HG03045 (cell line): ENCODE data around the gene FRRS1L.

Source experiments
- ATAC-seq: cut with Tn5 transposase; IDR thresholded peaks from one replicate; pipeline ENCODE4 v1.9.1; 2021; ENCODE audit warnings: mild to moderate bottlenecking, moderate library complexity; ENCODE audit not compliant: unreplicated experiment

FRRS1L gene

GRCh38 chr9:109166771-109167601 lies at the start of gene FRRS1L:
FRRS1L (minus strand) TSS chr9:109167249; CDS start chr9:109167138, 111 bp downstream.
- ATAC-seq: no peak

GRCh38 chr9:109214414-109214813 lies 47.4 kb upstream of the FRRS1L start:
- ATAC-seq: no peak

GRCh38 chr9:109213285-109214121 lies 46.5 kb upstream of the FRRS1L start:
- no peak for ATAC-seq

- ATAC-seq: no peak
Measured at GRCh38 chr9:109212768-109213167, 45.7 kb upstream of the FRRS1L start.

GRCh38 chr9:109206670-109207069 lies 39.6 kb upstream of the FRRS1L start:
- ATAC-seq: no peak

GRCh38 chr9:109205526-109205925 lies 38.5 kb upstream of the FRRS1L start:
- ATAC-seq: no peak

- no peak for ATAC-seq
Measured at GRCh38 chr9:109203761-109204360, 36.8 kb upstream of the FRRS1L start.

GRCh38 chr9:109199676-109200075 lies 32.6 kb upstream of the FRRS1L start:
- no peak for ATAC-seq

- ATAC-seq: no peak
Measured at GRCh38 chr9:109198736-109199382, 31.8 kb upstream of the FRRS1L start.

- no peak for ATAC-seq
Measured at GRCh38 chr9:109193974-109194556, 27.0 kb upstream of the FRRS1L start.

- no peak for ATAC-seq
Measured at GRCh38 chr9:109192732-109193361, 25.8 kb upstream of the FRRS1L start.

- ATAC-seq: no peak
Measured at GRCh38 chr9:109191746-109192145, 24.7 kb upstream of the FRRS1L start.

GRCh38 chr9:109190151-109190550 lies 23.1 kb upstream of the FRRS1L start:
- ATAC-seq: no peak

GRCh38 chr9:109186857-109187520 lies 19.9 kb upstream of the FRRS1L start:
- no peak for ATAC-seq

GRCh38 chr9:109182940-109183798 lies 16.1 kb upstream of the FRRS1L start:
- no peak for ATAC-seq

- no peak for ATAC-seq
Measured at GRCh38 chr9:109182550-109182939, 15.5 kb upstream of the FRRS1L start.

GRCh38 chr9:109181284-109181683 lies 14.2 kb upstream of the FRRS1L start:
- no peak for ATAC-seq

- no peak for ATAC-seq
Measured at GRCh38 chr9:109179801-109180523, 12.9 kb upstream of the FRRS1L start.
